ENCODE data around the gene SLC45A2. TPM values are rescaled to one million over a fixed set of nuclear protein-coding genes. Genes with fewer than 3 reads are reported as not detected.

SLC45A2 gene
- total RNA-seq, 1 experiment from 2014 or later: not detected

GRCh38 chr5:33938881-33939280 is 45.6 kb downstream of the SLC45A2 start:
- H3K36me3 ChIP-seq (ENCODE audit: control insufficient read depth, insufficient read depth, low read length): no peaks in the 10 kb centered on the region
- in situ Hi-C loops (cut with HindIII; ENCODE audit: low pct_unique_long_range_greater_than_20kb, low sequenced_read_pairs): no loop called here
- no peak overlapping the region for H3K4me3 ChIP-seq (ENCODE audit: low read depth in 2 of 2, low read length in 2 of 2)
- intact Hi-C loops (cut with micrococcal nuclease; ENCODE audit: unreplicated experiment): loop anchor here (10.0 kb wide), 2 partner anchors 354 to 464 kb away; no protein-coding TSS in a partner anchor
- BruUV-seq (replicated peaks): no TSS peak
- CTCF ChIA-PET: no interaction called here
- H3K27me3 ChIP-seq (ENCODE audit: control insufficient read depth, insufficient read depth, low read length): peaks cover 15% of the 10 kb centered on the region
- H3K9me3 ChIP-seq (ENCODE audit: control insufficient read depth, insufficient read depth, low read depth, low read length): no peaks in the 10 kb centered on the region
- ATAC-seq (no peak), DNase-seq (ENCODE audit: low read depth, low spot score) (no peak)
- H3K4me1 ChIP-seq (ENCODE audit: control insufficient read depth, insufficient read depth, low read length): no peaks in the 10 kb centered on the region
- TF ChIP-seq POLR2AphosphoS5 (IDR thresholded peaks at IDR 0.05; ENCODE audit: low read depth, low read length): no peak
- no peak for TF ChIP-seq REST (IDR thresholded peaks at IDR 0.05; ENCODE audit: insufficient read depth in 1 of 2, low read depth in 2 of 2, low read length in 1 of 2)
- no peak for TF ChIP-seq SIN3A (IDR thresholded peaks at IDR 0.05; ENCODE audit: borderline replicate concordance, insufficient read depth, low read depth, low read length)
- TF ChIP-seq TCF7L2 (IDR thresholded peaks at IDR 0.05; ENCODE audit: low read depth, low read length): no peak
- no peak for TF ChIP-seq CTCF (IDR thresholded peaks at IDR 0.05)
- POLR2A ChIA-PET: interaction anchor here (0.6 kb wide), 1 partner anchor 495 kb away, joined by 6 read pairs; no protein-coding TSS in a partner anchor
- no peak overlapping the region for H3K27ac ChIP-seq (ENCODE audit: low read length)

GRCh38 chr5:33938507-33938796 is 46.0 kb downstream of the SLC45A2 start:
- peaks cover 15% of the 10 kb centered on the region for H3K27me3 ChIP-seq (ENCODE audit: control insufficient read depth, insufficient read depth, low read length)
- no peak for ATAC-seq
- no peaks in the 10 kb centered on the region for H3K36me3 ChIP-seq (ENCODE audit: control insufficient read depth, insufficient read depth, low read length)
- POLR2A ChIA-PET: interaction anchor here (0.6 kb wide), 1 partner anchor 495 kb away, joined by 6 read pairs; no protein-coding TSS in a partner anchor
- in situ Hi-C loops (cut with HindIII; ENCODE audit: low pct_unique_long_range_greater_than_20kb, low sequenced_read_pairs): no loop called here
- H3K4me3 ChIP-seq (ENCODE audit: low read depth in 2 of 2, low read length in 2 of 2): no peak overlapping the region
- TF ChIP-seq POLR2AphosphoS5 (IDR thresholded peaks at IDR 0.05; ENCODE audit: low read depth, low read length) (no peak), REST (IDR thresholded peaks at IDR 0.05; ENCODE audit: insufficient read depth in 1 of 2, low read depth in 2 of 2, low read length in 1 of 2) (no peak), CTCF (IDR thresholded peaks at IDR 0.05) (no peak), TCF7L2 (IDR thresholded peaks at IDR 0.05; ENCODE audit: low read depth, low read length) (no peak), SIN3A (IDR thresholded peaks at IDR 0.05; ENCODE audit: borderline replicate concordance, insufficient read depth, low read depth, low read length) (no peak)
- CTCF ChIA-PET: no interaction called here
- no peak for DNase-seq (ENCODE audit: low read depth, low spot score)
- H3K4me1 ChIP-seq (ENCODE audit: control insufficient read depth, insufficient read depth, low read length): no peaks in the 10 kb centered on the region
- H3K27ac ChIP-seq (ENCODE audit: low read length): no peak overlapping the region
- BruUV-seq (replicated peaks): no TSS peak
- no peaks in the 10 kb centered on the region for H3K9me3 ChIP-seq (ENCODE audit: control insufficient read depth, insufficient read depth, low read depth, low read length)
- intact Hi-C loops (cut with micrococcal nuclease; ENCODE audit: unreplicated experiment): loop anchor here (10.0 kb wide), 2 partner anchors 354 to 464 kb away; no protein-coding TSS in a partner anchor

All from Panc1 (cell line).